Mesendoderm (in vitro differentiated cells): ENCODE data around the gene PJA1.

ENCODE experiments used
- DNase-seq: peaks from one replicate; pipeline ENCODE4 v3.0.0; 2013
- H2AK5ac ChIP-seq: 2 replicates; pipeline ENCODE4 v1.6.1; 2013; ENCODE audit warnings: low read length, inconsistent platforms
- H2BK120ac ChIP-seq: 2 replicates; pipeline ENCODE4 v1.6.1; 2013; ENCODE audit warnings: low read depth, mild to moderate bottlenecking, low read length, moderate library complexity, mixed read lengths
- H2BK15ac ChIP-seq: replicated peaks from 2 replicates; pipeline ENCODE4 v1.6.1; 2013; ENCODE audit warnings: low read depth, mild to moderate bottlenecking, moderate library complexity
- H2BK5ac ChIP-seq: 2 replicates; pipeline ENCODE4 v1.6.1; 2013; ENCODE audit warnings: low read length, inconsistent platforms
- H3K18ac ChIP-seq: 2 replicates; pipeline ENCODE4 v1.6.1; 2013; ENCODE audit warnings: mild to moderate bottlenecking, low read length, mixed read lengths
- H3K23ac ChIP-seq: one replicate; pipeline ENCODE4 v1.6.1; 2013; ENCODE audit warnings: low read length
- H3K27ac ChIP-seq: 2 replicates; pipeline ENCODE4 v1.5.1; 2013; ENCODE audit warnings: low read depth, mild to moderate bottlenecking, inconsistent platforms, low read length, moderate library complexity
- H3K27me3 ChIP-seq: 2 replicates; pipeline ENCODE4 v1.6.1; 2013; ENCODE audit warnings: low read length, control low read depth, mild to moderate bottlenecking, inconsistent platforms; ENCODE audit not compliant: insufficient read depth, poor library complexity
- H3K36me3 ChIP-seq: 2 replicates; pipeline ENCODE4 v1.6.1; 2013; ENCODE audit warnings: low read length, inconsistent platforms; ENCODE audit not compliant: control insufficient read depth, insufficient read depth
- H3K4ac ChIP-seq: one replicate; pipeline ENCODE4 v1.6.1; 2013; ENCODE audit warnings: low read depth, mild to moderate bottlenecking, low read length, moderate library complexity
- H3K4me1 ChIP-seq: 2 replicates; pipeline ENCODE4 v1.6.1; 2013; ENCODE audit warnings: low read depth, low read length, inconsistent platforms; ENCODE audit not compliant: control insufficient read depth
- H3K4me2 ChIP-seq: 2 replicates; pipeline ENCODE4 v1.6.1; 2013; ENCODE audit warnings: low read length
- H3K4me3 ChIP-seq: 2 replicates; pipeline ENCODE4 v1.5.1; 2013; ENCODE audit warnings: mild to moderate bottlenecking, low read length
- H3K56ac ChIP-seq: one replicate; pipeline ENCODE4 v1.6.1; 2013; ENCODE audit warnings: low read length
- H3K79me1 ChIP-seq: 2 replicates; pipeline ENCODE4 v1.6.1; 2013; ENCODE audit warnings: low read length, inconsistent platforms
- H3K79me2 ChIP-seq: 2 replicates; pipeline ENCODE4 v1.6.1; 2013; ENCODE audit warnings: mild to moderate bottlenecking, low read length; ENCODE audit not compliant: control insufficient read depth, insufficient read depth
- H3K9ac ChIP-seq: 2 replicates; pipeline ENCODE4 v1.6.1; 2013; ENCODE audit warnings: low read length, inconsistent platforms
- H4K5ac ChIP-seq: one replicate; pipeline ENCODE4 v1.6.1; 2013; ENCODE audit warnings: low read length
- H4K8ac ChIP-seq: one replicate; pipeline ENCODE4 v1.6.1; 2013; ENCODE audit warnings: low read depth, mild to moderate bottlenecking, control low read depth, low read length, moderate library complexity
- WGBS: extraction: QIAGEN DNeasy Blood & Tissue Kit; methylation state at CpG from one replicate; pipeline ENCODE4 v1.1.7; 2013; ENCODE audit warnings: low lambda C conversion rate, missing lambda C conversion rate; ENCODE audit not compliant: insufficient coverage; ENCODE audit errors: extremely low coverage; 5-methylcytosine and 5-hydroxymethylcytosine counted together

PJA1 gene

GRCh38 chrX:69186651-69187050 is 21.4 kb upstream of the PJA1 start:
- Histone ChIP-seq H3K9ac (no peak overlapping the region), H2AK5ac (no peak overlapping the region), H3K4me1 (no peaks in the 10 kb centered on the region), H3K56ac (no peak overlapping the region), H4K8ac (no peak overlapping the region), H3K4ac (no peak overlapping the region), H2BK5ac (no peak overlapping the region), H3K27ac (no peak overlapping the region), H3K27me3 (no peaks in the 10 kb centered on the region), H4K5ac (no peak overlapping the region), H3K36me3 (no peaks in the 10 kb centered on the region), H3K23ac (no peak overlapping the region), H3K18ac (no peak overlapping the region), H3K79me2 (no peaks in the 10 kb centered on the region), H3K4me2 (no peak overlapping the region), H3K79me1 (no peaks in the 10 kb centered on the region), H2BK120ac (no peak overlapping the region), H2BK15ac (no peak overlapping the region), H3K4me3 (no peak overlapping the region)
- no peak for DNase-seq
- no CpG with 5 or more reads among the region's 1 CpG for WGBS

- Histone ChIP-seq H3K4ac (no peak overlapping the region), H3K4me1 (no peaks in the 10 kb centered on the region), H3K23ac (no peak overlapping the region), H3K9ac (no peak overlapping the region), H3K79me2 (no peaks in the 10 kb centered on the region), H2BK5ac (no peak overlapping the region), H3K27me3 (no peaks in the 10 kb centered on the region), H3K79me1 (no peaks in the 10 kb centered on the region), H3K36me3 (no peaks in the 10 kb centered on the region), H4K8ac (no peak overlapping the region), H2BK15ac (no peak overlapping the region), H3K27ac (no peak overlapping the region), H3K56ac (no peak overlapping the region), H3K18ac (no peak overlapping the region), H2AK5ac (no peak overlapping the region), H3K4me3 (no peak overlapping the region), H4K5ac (no peak overlapping the region), H2BK120ac (no peak overlapping the region), H3K4me2 (no peak overlapping the region)
- DNase-seq: no peak
- no CpG with 5 or more reads among the region's 2 CpGs for WGBS
Observed at GRCh38 chrX:69185886-69186285, 20.6 kb upstream of the PJA1 start.

GRCh38 chrX:69185141-69185540 is 19.9 kb upstream of the PJA1 start:
- Histone ChIP-seq H3K4me1 (no peaks in the 10 kb centered on the region), H2BK15ac (no peak overlapping the region), H3K4me2 (no peak overlapping the region), H3K23ac (no peak overlapping the region), H3K18ac (no peak overlapping the region), H3K79me2 (no peaks in the 10 kb centered on the region), H3K56ac (no peak overlapping the region), H4K5ac (no peak overlapping the region), H2AK5ac (no peak overlapping the region), H2BK120ac (no peak overlapping the region), H3K4ac (no peak overlapping the region), H2BK5ac (no peak overlapping the region), H3K4me3 (no peak overlapping the region), H3K79me1 (no peaks in the 10 kb centered on the region), H4K8ac (no peak overlapping the region), H3K36me3 (no peaks in the 10 kb centered on the region), H3K27me3 (no peaks in the 10 kb centered on the region), H3K9ac (no peak overlapping the region), H3K27ac (no peak overlapping the region)
- WGBS: no CpG with 5 or more reads among the region's 3 CpGs
- DNase-seq: no peak

- Histone ChIP-seq H4K5ac (no peak overlapping the region), H3K56ac (no peak overlapping the region)
- DNase-seq: no peak
Observed at GRCh38 chrX:69182818-69183380, 17.6 kb upstream of the PJA1 start.

GRCh38 chrX:69179380-69179911 is 14.2 kb upstream of the PJA1 start:
- H2BK15ac ChIP-seq: no peak overlapping the region
- H3K56ac ChIP-seq: no peak overlapping the region
- H4K8ac ChIP-seq: no peak overlapping the region
- H4K5ac ChIP-seq: no peak overlapping the region
- H3K36me3 ChIP-seq: no peaks in the 10 kb centered on the region
- no peak overlapping the region for H3K9ac ChIP-seq
- DNase-seq: peak; percentile 84
- no peak overlapping the region for H3K4ac ChIP-seq
- H3K23ac ChIP-seq: no peak overlapping the region
- H3K79me1 ChIP-seq: no peaks in the 10 kb centered on the region
- no peak overlapping the region for H3K18ac ChIP-seq
- H3K79me2 ChIP-seq: no peaks in the 10 kb centered on the region
- no peaks in the 10 kb centered on the region for H3K4me1 ChIP-seq
- H3K4me2 ChIP-seq: no peak overlapping the region
- WGBS: no CpG with 5 or more reads among the region's 12 CpGs
- no peaks in the 10 kb centered on the region for H3K27me3 ChIP-seq
- H3K27ac ChIP-seq: no peak overlapping the region
- H2BK120ac ChIP-seq: no peak overlapping the region
- no peak overlapping the region for H2BK5ac ChIP-seq
- no peak overlapping the region for H3K4me3 ChIP-seq
- H2AK5ac ChIP-seq: no peak overlapping the region

More at GRCh38 chrX:69182818-69183380, 17.6 kb upstream of the PJA1 start:
- H3K9ac ChIP-seq: no peak overlapping the region
- no peaks in the 10 kb centered on the region for H3K36me3 ChIP-seq
- no peaks in the 10 kb centered on the region for H3K4me1 ChIP-seq
- H3K4me2 ChIP-seq: no peak overlapping the region
- H2AK5ac ChIP-seq: no peak overlapping the region
- H3K27me3 ChIP-seq: no peaks in the 10 kb centered on the region
- no peak overlapping the region for H2BK15ac ChIP-seq
- H3K79me2 ChIP-seq: no peaks in the 10 kb centered on the region
- no CpG with 5 or more reads among the region's 4 CpGs for WGBS
- no peak overlapping the region for H4K8ac ChIP-seq
- no peak overlapping the region for H3K23ac ChIP-seq
- no peak overlapping the region for H3K18ac ChIP-seq
- H3K27ac ChIP-seq: no peak overlapping the region
- no peaks in the 10 kb centered on the region for H3K79me1 ChIP-seq
- no peak overlapping the region for H2BK120ac ChIP-seq
- no peak overlapping the region for H3K4me3 ChIP-seq
- no peak overlapping the region for H2BK5ac ChIP-seq
- H3K4ac ChIP-seq: no peak overlapping the region

GRCh38 chrX:69178592-69178991 is 13.3 kb upstream of the PJA1 start:
- Histone ChIP-seq H3K79me1 (no peaks in the 10 kb centered on the region), H3K27me3 (no peaks in the 10 kb centered on the region), H2BK5ac (no peak overlapping the region), H3K23ac (no peak overlapping the region), H3K4me3 (no peak overlapping the region), H3K4me2 (no peak overlapping the region), H4K5ac (no peak overlapping the region), H3K27ac (no peak overlapping the region), H3K79me2 (no peaks in the 10 kb centered on the region), H3K4ac (no peak overlapping the region), H3K56ac (no peak overlapping the region), H2AK5ac (no peak overlapping the region), H3K36me3 (no peaks in the 10 kb centered on the region), H3K9ac (no peak overlapping the region), H4K8ac (no peak overlapping the region), H3K18ac (no peak overlapping the region), H3K4me1 (no peaks in the 10 kb centered on the region), H2BK15ac (no peak overlapping the region), H2BK120ac (no peak overlapping the region)
- no CpG with 5 or more reads among the region's 3 CpGs for WGBS
- DNase-seq: no peak
